HL-60 (cell line): ENCODE data around the gene KHNYN.

Experiments
- DNase-seq, 2 experiments: peaks; one replicate each; pipeline ENCODE4 v3.0.0-alpha.2; 2010 to 2020; ENCODE audit warnings: low read depth in 1 of 2, low spot score in 1 of 2
- H3K27ac ChIP-seq: fragments of 250-450 bp; sonication (Bioruptor Pico); replicated peaks from 2 replicates; pipeline ENCODE4 v1.5.1; 2020; ENCODE audit warnings: mild to moderate bottlenecking, moderate library complexity
- H3K27me3 ChIP-seq: fragments of 250-450 bp; sonication (Bioruptor Pico); 2 replicates; pipeline ENCODE4 v1.5.1; 2021; ENCODE audit warnings: mild to moderate bottlenecking, moderate library complexity; ENCODE audit not compliant: insufficient read depth, poor library complexity, severe bottlenecking
- H3K4me3 ChIP-seq: replicated peaks from 2 replicates; pipeline ENCODE4 v1.5.1; 2011; ENCODE audit warnings: mild to moderate bottlenecking, control low read depth, low read length; ENCODE audit not compliant: insufficient read depth
- CTCF ChIP-seq: IDR thresholded peaks from one replicate; pipeline ENCODE4 v1.5.1; 2011; ENCODE audit warnings: low read length, control low read depth, inconsistent platforms; ENCODE audit not compliant: insufficient read depth
- GABPA ChIP-seq: IDR thresholded peaks from 2 replicates; pipeline ENCODE4 v1.6.1; 2012; ENCODE audit warnings: low read depth
- POLR2AphosphoS5 ChIP-seq: IDR thresholded peaks from 2 replicates; pipeline ENCODE4 v1.6.1; 2012; ENCODE audit warnings: low read depth
- REST ChIP-seq: IDR thresholded peaks from 2 replicates; pipeline ENCODE4 v1.6.1; 2012; ENCODE audit warnings: low read depth; ENCODE audit not compliant: insufficient replicate concordance
- SPI1 ChIP-seq: IDR thresholded peaks from 2 replicates; pipeline ENCODE4 v1.6.1; 2012; ENCODE audit warnings: low read depth, mild to moderate bottlenecking, borderline replicate concordance

The KHNYN gene

DNA sequence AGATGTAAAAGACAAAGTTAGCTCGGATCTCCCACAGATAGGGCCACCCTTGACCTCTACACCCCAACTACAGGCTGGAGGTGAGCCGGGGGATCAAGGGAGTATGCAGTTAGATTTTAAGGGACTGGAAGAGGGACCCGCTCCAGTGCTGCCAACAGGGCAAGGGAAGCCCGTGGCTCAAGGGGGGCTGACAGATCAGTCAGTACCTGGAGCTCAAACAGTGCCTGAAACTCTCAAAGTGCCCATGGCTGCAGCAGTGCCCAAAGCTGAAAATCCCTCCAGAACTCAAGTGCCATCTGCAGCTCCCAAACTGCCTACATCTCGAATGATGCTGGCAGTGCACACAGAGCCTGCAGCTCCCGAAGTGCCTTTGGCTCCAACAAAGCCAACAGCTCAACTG is 20.6 kb upstream of the KHNYN start:
- Histone ChIP-seq H3K27me3 (no peaks in the 10 kb centered on the region), H3K27ac (no peak overlapping the region), H3K4me3 (no peak overlapping the region)
- DNase-seq: no peak
- TF ChIP-seq CTCF: no peak
- no peak for TF ChIP-seq POLR2AphosphoS5
- TF ChIP-seq GABPA: no peak
- TF ChIP-seq SPI1: no peak
- TF ChIP-seq REST: no peak

DNA sequence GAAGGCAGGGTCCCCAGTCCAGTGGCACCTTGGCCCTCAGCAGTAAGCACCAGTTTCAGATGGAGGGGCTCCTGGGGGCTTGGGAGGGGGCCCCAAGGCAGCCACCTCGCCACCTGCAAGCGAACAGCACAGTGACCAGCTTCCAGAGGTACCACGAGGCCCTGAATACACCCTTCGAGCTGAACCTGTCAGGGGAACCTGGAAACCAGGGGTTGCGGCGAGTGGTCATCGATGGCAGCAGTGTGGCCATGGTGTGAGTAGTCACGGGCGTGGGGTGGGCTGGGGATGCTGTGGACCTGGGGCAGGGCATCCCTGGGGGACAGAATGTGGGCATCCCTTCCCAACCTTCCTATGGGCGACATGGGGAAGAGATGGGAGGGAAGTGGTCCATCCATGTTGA is 19.8 kb upstream of the KHNYN start:
- Histone ChIP-seq H3K27me3 (no peaks in the 10 kb centered on the region), H3K4me3 (no peak overlapping the region), H3K27ac (no peak overlapping the region)
- TF ChIP-seq CTCF (no peak), SPI1 (no peak), POLR2AphosphoS5 (no peak), GABPA (no peak), REST (no peak)
- no peak for DNase-seq

- peak in 1 of 2 experiments; percentile 46 for DNase-seq
- Histone ChIP-seq H3K27ac (no peak overlapping the region), H3K4me3 (no peak overlapping the region), H3K27me3 (no peaks in the 10 kb centered on the region)
- TF ChIP-seq POLR2AphosphoS5 (no peak), CTCF (peak; percentile 73)
Observed at GRCh38 chr14:24411443-24412389, 18.0 kb upstream of the KHNYN start.

DNA sequence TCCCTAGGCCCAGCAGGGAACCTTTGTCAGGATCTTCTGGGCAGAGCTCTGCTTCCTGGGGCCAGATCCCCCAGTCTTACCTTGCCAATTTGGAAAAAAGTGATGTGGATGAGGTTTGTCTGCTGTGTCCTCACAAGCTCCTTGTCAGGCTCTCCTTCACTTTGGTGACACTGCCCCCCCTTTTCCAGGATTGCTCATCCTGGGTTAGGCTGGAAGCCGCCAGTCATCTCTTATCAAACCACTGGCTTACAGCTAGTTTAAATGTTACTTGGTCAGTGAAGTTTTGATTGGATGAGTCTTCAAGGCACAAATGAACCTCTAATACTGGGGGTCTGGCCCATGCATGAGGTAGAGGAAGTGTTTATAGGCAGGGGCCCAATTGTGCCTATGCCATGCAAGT is 15.7 kb upstream of the KHNYN start:
- no peak for DNase-seq
- no peak overlapping the region for H3K4me3 ChIP-seq
- TF ChIP-seq REST: no peak
- no peak for TF ChIP-seq CTCF
- no peak for TF ChIP-seq SPI1
- TF ChIP-seq POLR2AphosphoS5: no peak
- TF ChIP-seq GABPA: no peak
- no peaks in the 10 kb centered on the region for H3K27me3 ChIP-seq
- no peak overlapping the region for H3K27ac ChIP-seq
